GM12878 (cell line): ENCODE measurements around the gene KLK6. TPM values are rescaled to one million over a fixed set of nuclear protein-coding genes. Genes with fewer than 3 reads are reported as not detected.

Source experiments
- ATAC-seq: fragments of 200-7000 bp; cut with Tn5 transposase; 3 replicates; pipeline ENCODE4 v1.9.1; 2020; ENCODE audit warnings: mild to moderate bottlenecking, moderate library complexity
- BruUV-seq: library from RNA; stranded (reverse); fragments of 400-500 nt; replicated peaks from 2 replicates; lab custom pipeline; 2021; lab: Mats Ljungman, UMichigan
- CTCF ChIA-PET: fragments of 300-600 bp; sonication (Branson Sonifier 250); formaldehyde crosslinking; extraction: SDS; loops from one replicate; lab custom pipeline; 2021; ENCODE audit warnings: inconsistent platforms; lab: Yijun Ruan, JAX
- POLR2A ChIA-PET: fragments of 350-600 bp; formaldehyde crosslinking; extraction: SDS; loops from one replicate; lab custom pipeline; 2021; ENCODE audit warnings: inconsistent platforms; lab: Charles Lee
- RAD21 ChIA-PET: fragments of 300-600 bp; sonication (Branson Sonifier 250); formaldehyde crosslinking; loops from one replicate; lab custom pipeline; 2023; ENCODE audit warnings: antibody characterized with exemption; ENCODE audit not compliant: unreplicated experiment; lab: Charles Lee
- SMC1A ChIA-PET: fragments of 300-600 bp; sonication (Branson Sonifier 250); formaldehyde crosslinking; loops from one replicate; lab custom pipeline; 2023; ENCODE audit not compliant: unreplicated experiment, uncharacterized antibody; lab: Charles Lee
- DNase-seq: peaks from one replicate; pipeline ENCODE4 v3.0.0-alpha.2; 2011; ENCODE audit warnings: low read depth, low spot score
- FAIRE-seq: peaks from 3 replicates; lab custom pipeline; 2011; peaks lifted over from hg19 to GRCh38; lab: Jason Lieb, UNC
- H2AFZ ChIP-seq: 2 replicates; pipeline ENCODE4 v1.6.0; 2011; ENCODE audit warnings: low read depth, low read length, control low read depth; ENCODE audit not compliant: control insufficient read depth
- H3K27ac ChIP-seq: 2 replicates; pipeline ENCODE4 v1.5.1; 2011; ENCODE audit warnings: control low read depth; ENCODE audit not compliant: control insufficient read depth, insufficient read depth
- H3K27me3 ChIP-seq, 2 experiments: replicated peaks in 1 of 2; 2 replicates each; pipeline versions ENCODE4 v1.6.0 to v1.6.1; 2011; ENCODE audit warnings: low read length in 1 of 2; ENCODE audit not compliant: control insufficient read depth in 2 of 2, insufficient read depth in 2 of 2
- H3K36me3 ChIP-seq, 2 experiments: 2 replicates each; pipeline ENCODE4 v1.5.1; 2011; ENCODE audit warnings: low read length in 1 of 2; ENCODE audit not compliant: control insufficient read depth in 2 of 2, insufficient read depth in 2 of 2
- H3K4me1 ChIP-seq: 2 replicates; pipeline ENCODE4 v1.6.1; 2011; ENCODE audit warnings: mild to moderate bottlenecking, low read length, moderate library complexity, mixed read lengths; ENCODE audit not compliant: control insufficient read depth, insufficient read depth
- H3K4me2 ChIP-seq: 2 replicates; pipeline ENCODE4 v1.6.0; 2011; ENCODE audit warnings: control low read depth; ENCODE audit not compliant: control insufficient read depth, insufficient read depth
- H3K4me3 ChIP-seq: fragments of 200-600 bp; sonication (generic); 2 replicates; pipeline ENCODE4 v1.5.1; 2016
- H3K79me2 ChIP-seq: 2 replicates; pipeline ENCODE4 v1.6.0; 2011; ENCODE audit warnings: low read length; ENCODE audit not compliant: control insufficient read depth, insufficient read depth
- H3K9ac ChIP-seq: 2 replicates; pipeline ENCODE4 v1.8.0; 2011; ENCODE audit warnings: low read length, control low read depth, mixed read lengths; ENCODE audit not compliant: control insufficient read depth, insufficient read depth
- H3K9me3 ChIP-seq: replicated peaks from 3 replicates; pipeline ENCODE4 v1.5.1; 2011; ENCODE audit warnings: mild to moderate bottlenecking, low read length; ENCODE audit not compliant: control insufficient read depth, insufficient read depth
- H4K20me1 ChIP-seq: 2 replicates; pipeline ENCODE4 v1.6.0; 2011; ENCODE audit not compliant: control insufficient read depth, insufficient read depth
- BACH1 ChIP-seq: fragments of 450-650 bp; IDR thresholded peaks from 2 replicates; pipeline ENCODE4 v1.6.1; 2017; ENCODE audit warnings: mild to moderate bottlenecking, borderline replicate concordance
- IKZF1 ChIP-seq: fragments of 450-650 bp; conservative IDR thresholded peaks from 2 replicates; pipeline ENCODE4 v1.6.1; 2017; ENCODE audit warnings: antibody characterized with exemption, mild to moderate bottlenecking
- MEF2B ChIP-seq: fragments of 450-650 bp; IDR thresholded peaks from 2 replicates; pipeline ENCODE4 v1.6.1; 2018; ENCODE audit warnings: mild to moderate bottlenecking, moderate library complexity; ENCODE audit not compliant: partially characterized antibody, poor library complexity, severe bottlenecking
- NBN ChIP-seq: fragments of 450-650 bp; IDR thresholded peaks from 2 replicates; pipeline ENCODE4 v1.6.1; 2016
- NFXL1 ChIP-seq: fragments of 450-650 bp; IDR thresholded peaks from 2 replicates; pipeline ENCODE4 v1.6.1; 2017; ENCODE audit warnings: antibody characterized with exemption, mild to moderate bottlenecking, borderline replicate concordance
- PBX3 ChIP-seq: IDR thresholded peaks from 2 replicates; pipeline ENCODE4 v1.6.1; 2011; ENCODE audit warnings: mild to moderate bottlenecking, low read depth, low read length, moderate library complexity; ENCODE audit not compliant: insufficient replicate concordance
- PKNOX1 ChIP-seq: fragments of 450-650 bp; IDR thresholded peaks from 2 replicates; pipeline ENCODE4 v1.6.1; 2016; ENCODE audit warnings: mild to moderate bottlenecking
- POLR2AphosphoS2 ChIP-seq: IDR thresholded peaks from 2 replicates; pipeline ENCODE4 v1.6.1; 2011; ENCODE audit warnings: low read depth, mild to moderate bottlenecking, low read length, improper control_type of control experiment, moderate library complexity
- RAD21 ChIP-seq: IDR thresholded peaks from 2 replicates; pipeline ENCODE4 v1.6.1; 2011; ENCODE audit warnings: mild to moderate bottlenecking, low read depth, low read length, moderate library complexity; ENCODE audit not compliant: insufficient read depth
- RCOR1 ChIP-seq: conservative IDR thresholded peaks from 2 replicates; pipeline ENCODE4 v1.6.1; 2012; ENCODE audit warnings: low read depth, low read length, improper control_type of control experiment
- SMARCA5 ChIP-seq: fragments of 450-650 bp; IDR thresholded peaks from 2 replicates; pipeline ENCODE4 v1.6.1; 2017; ENCODE audit warnings: mild to moderate bottlenecking
- TCF12 ChIP-seq: IDR thresholded peaks from 2 replicates; pipeline ENCODE4 v1.6.1; 2011; ENCODE audit warnings: low read depth, mild to moderate bottlenecking, low read length
- ZZZ3 ChIP-seq: IDR thresholded peaks from 2 replicates; pipeline ENCODE4 v1.6.1; 2011; ENCODE audit warnings: low read depth; ENCODE audit not compliant: control insufficient read depth, insufficient read length
- WGBS: methylation state at CpG from one replicate; pipeline ENCODE4 v1.1.6; 2016; ENCODE audit warnings: low lambda C conversion rate; ENCODE audit not compliant: insufficient replicate concordance, insufficient coverage; ENCODE audit errors: missing lambda C conversion rate; 5-methylcytosine and 5-hydroxymethylcytosine counted together
- in situ Hi-C: fragments of 300-500 bp; cut with MboI; formaldehyde crosslinking; loops from 9 replicates; pipeline ENCODE4 v1.14.3; 2018; ENCODE audit warnings: mixed read lengths
- intact Hi-C: fragments of 100-400 bp; cut with micrococcal nuclease; formaldehyde crosslinking; loops from one replicate; pipeline ENCODE4 v1.14.2; 2022; ENCODE audit not compliant: unreplicated experiment
- polyA plus RNA-seq, 11 experiments: library from polyadenylated mRNA; depleted of rRNA in 4 of 11; unstranded in 6 of 11; stranded (reverse) in 5 of 11; fragments of >200 nt; fragmentation: Nextera tagmentation in 4 of 11; fragmentation: Illumina TruSeq in 1 of 11; extraction: Ambion mirVana in 4 of 11; extraction: Trizol in 1 of 11; gene quantifications; 1 replicate in 1 of 11; 2 replicates in 10 of 11; pipeline versions ENCODE4 v1.2.1 to v1.2.3, GENCODE V29; 2011 to 2016; ENCODE audit warnings: inconsistent platforms in 2 of 11, missing spikeins in 2 of 11, low read depth in 1 of 11
- total RNA-seq, 4 experiments: library from RNA; depleted of rRNA in 3 of 4; stranded (reverse); fragments of >200 nt in 3 of 4; fragmentation: Illumina TruSeq in 1 of 4; extraction: Trizol in 1 of 4; gene quantifications; 2 replicates each; pipeline versions ENCODE4 v1.2.1 to v1.2.3, GENCODE V29; 2013 to 2021
- TF ChIP-seq, protein P1 (sequence below): fragments of 450-650 bp; IDR thresholded peaks from 2 replicates; pipeline ENCODE4 v1.6.1; 2014; ENCODE audit warnings: mild to moderate bottlenecking

KLK6 gene
- total and polyA plus RNA-seq, 10 of the 15 experiments (the other 5 are each of a cell fraction or from before 2014, with no cell fraction given): not detected

GRCh38 chr19:50952910-50953309 is 16.5 kb downstream of the KLK6 start, which contains the start of gene KLK5:
KLK5 (minus strand) TSS chr19:50953038; CDS start chr19:50952657, 381 bp downstream.
- FAIRE-seq (no peak), ATAC-seq (no peak), DNase-seq (no peak)
- RAD21 ChIA-PET: no interaction called here
- intact Hi-C loops: no loop called here
- H3K9ac ChIP-seq: no peak within 1 kb of the TSS
- no peak within 1 kb of the TSS for H3K4me3 ChIP-seq
- no peaks in the 10 kb centered on the region for H3K79me2 ChIP-seq
- CTCF ChIA-PET: no interaction called here
- POLR2A ChIA-PET: no interaction called here
- no peak within 1 kb of the TSS for H2AFZ ChIP-seq
- H3K9me3 ChIP-seq: no peaks in the 10 kb centered on the region
- H4K20me1 ChIP-seq: no peaks in the 10 kb centered on the region
- SMC1A ChIA-PET: no interaction called here
- H3K36me3 ChIP-seq: no peaks in the 10 kb centered on the region
- TF ChIP-seq NBN: no peak
- TF ChIP-seq IKZF1: no peak
- no TSS peak for BruUV-seq
- H3K4me1 ChIP-seq: no peaks in the 10 kb centered on the region
- H3K27me3 ChIP-seq: peaks cover 0 to 3% of the 10 kb centered on the region in 2 experiments; a peak in 2 of 4 replicates
- in situ Hi-C loops: no loop called here
- WGBS: 12% methylated on average over 7 of the region's 7 CpGs
- H3K27ac ChIP-seq: no peak within 1 kb of the TSS
- no peak within 1 kb of the TSS for H3K4me2 ChIP-seq

- ATAC-seq (no peak), DNase-seq (no peak), FAIRE-seq (no peak)
- no peaks in the 10 kb centered on the region for H3K36me3 ChIP-seq
- H3K4me3 ChIP-seq: no peak overlapping the region
- H3K9ac ChIP-seq: no peak overlapping the region
- H3K27ac ChIP-seq: no peak overlapping the region
- peaks cover 0 to under 1% of the 10 kb centered on the region in 2 experiments; a peak in 1 of 4 replicates for H3K27me3 ChIP-seq
- H2AFZ ChIP-seq: no peak overlapping the region
- H4K20me1 ChIP-seq: no peaks in the 10 kb centered on the region
- ChIA-PET CTCF (no interaction called here), RAD21 (no interaction called here), POLR2A (no interaction called here), SMC1A (no interaction called here)
- no peaks in the 10 kb centered on the region for H3K4me1 ChIP-seq
- 78% methylated on average over 19 of the region's 19 CpGs for WGBS
- intact Hi-C loops (no loop called here), in situ Hi-C loops (no loop called here)
- H3K4me2 ChIP-seq: no peak overlapping the region
- TF ChIP-seq RCOR1: no peak
- no peak for TF ChIP-seq POLR2AphosphoS2
- no peak for TF ChIP-seq BACH1
- no peak for TF ChIP-seq RAD21
- no peak for TF ChIP-seq PKNOX1
- TF ChIP-seq TCF12: no peak
- no peak for TF ChIP-seq PBX3
- TF ChIP-seq ZZZ3: no peak
- TF ChIP-seq, protein P1, sequence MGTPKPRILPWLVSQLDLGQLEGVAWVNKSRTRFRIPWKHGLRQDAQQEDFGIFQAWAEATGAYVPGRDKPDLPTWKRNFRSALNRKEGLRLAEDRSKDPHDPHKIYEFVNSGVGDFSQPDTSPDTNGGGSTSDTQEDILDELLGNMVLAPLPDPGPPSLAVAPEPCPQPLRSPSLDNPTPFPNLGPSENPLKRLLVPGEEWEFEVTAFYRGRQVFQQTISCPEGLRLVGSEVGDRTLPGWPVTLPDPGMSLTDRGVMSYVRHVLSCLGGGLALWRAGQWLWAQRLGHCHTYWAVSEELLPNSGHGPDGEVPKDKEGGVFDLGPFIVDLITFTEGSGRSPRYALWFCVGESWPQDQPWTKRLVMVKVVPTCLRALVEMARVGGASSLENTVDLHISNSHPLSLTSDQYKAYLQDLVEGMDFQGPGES: no peak
- no peak for TF ChIP-seq NFXL1
- TF ChIP-seq SMARCA5: no peak
- no peak for TF ChIP-seq MEF2B
- BruUV-seq: no TSS peak
- no peaks in the 10 kb centered on the region for H3K79me2 ChIP-seq
- H3K9me3 ChIP-seq: no peaks in the 10 kb centered on the region
Measured at GRCh38 chr19:50949861-50950260, 19.5 kb downstream of the KLK6 start.
